SHP77 (cell line): ENCODE measurements around the gene RIN3.
"Not testable (repeated sequence)": the region's sequence is repeated elsewhere in the genome, so short reads cannot be mapped to it uniquely, and the experiment has no call there.

Experiments
- DNase-seq, 2 experiments: peaks; one replicate each; lab custom pipeline; 2025; lab: John Stamatoyannopoulos, UW

RIN3 gene

GRCh38 chr14:92627707-92628215 lies 114.2 kb downstream of the RIN3 start:
- no peak for DNase-seq

GRCh38 chr14:92628636-92629035 lies 115.1 kb downstream of the RIN3 start:
- DNase-seq = no peak

DNA sequence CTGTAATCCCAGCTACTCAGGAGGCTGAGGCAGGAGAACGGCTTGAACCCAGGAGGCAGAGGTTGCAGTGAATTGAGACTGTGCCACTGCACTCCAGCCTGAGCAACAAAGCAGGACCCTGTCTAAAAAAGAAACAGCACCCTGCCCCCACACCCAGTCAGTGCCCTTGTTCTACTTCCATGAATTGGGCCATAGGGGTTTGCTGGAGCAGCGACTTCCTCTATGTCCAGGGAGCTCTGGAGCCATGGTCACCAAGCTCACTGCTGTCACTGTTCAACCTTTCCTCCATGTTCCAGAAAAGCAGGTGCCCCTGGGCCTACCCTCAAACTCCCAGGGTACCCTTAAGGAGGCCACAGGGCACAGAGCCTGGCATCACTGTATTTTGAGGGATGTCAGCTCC lies 116.8 kb downstream of the RIN3 start:
- no peak for DNase-seq

- no peak for DNase-seq
These were observed 117.5 kb downstream of the RIN3 start for GRCh38 chr14:92631098-92631497.

- DNase-seq = no peak
These were observed 119.1 kb downstream of the RIN3 start for GRCh38 chr14:92632546-92633273.

DNA sequence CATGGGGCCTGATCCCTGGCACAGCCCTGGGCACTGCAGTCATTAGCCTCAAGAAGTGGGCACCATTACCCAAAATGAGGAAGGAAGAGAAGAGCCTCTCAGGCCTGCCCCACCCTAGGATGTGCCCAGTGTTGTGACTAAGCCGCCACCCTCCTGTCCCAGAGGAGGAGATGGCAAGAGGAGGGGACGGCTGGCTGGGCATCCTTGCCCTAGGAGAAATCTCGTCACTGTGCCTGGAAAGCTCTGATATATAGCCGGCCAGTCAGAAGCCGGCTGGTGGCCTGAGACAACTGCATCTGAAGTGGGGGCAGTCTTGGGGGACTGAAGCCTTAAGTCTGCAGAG lies 119.7 kb downstream of the RIN3 start:
- DNase-seq = no peak

- DNase-seq = no peak
These were observed 120.1 kb downstream of the RIN3 start for GRCh38 chr14:92633724-92634123.

DNA sequence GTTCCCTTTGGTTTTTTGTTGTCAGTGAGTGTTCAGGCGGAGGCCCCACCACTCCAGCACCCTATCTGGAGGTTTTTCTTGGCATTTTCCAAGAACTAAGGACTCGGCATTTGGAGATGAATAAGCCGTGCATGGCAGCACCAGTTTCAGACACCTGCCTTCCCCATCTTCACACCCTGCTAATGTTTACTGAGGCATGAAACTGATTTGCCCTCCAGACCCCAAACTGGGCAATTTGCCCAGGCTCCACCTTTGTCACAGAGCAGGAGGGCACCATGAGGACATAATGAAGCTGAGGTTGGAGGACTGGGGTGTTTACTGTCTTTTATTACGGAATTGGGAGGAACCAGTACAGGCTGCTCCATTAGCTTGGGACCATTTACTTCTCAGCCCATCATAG lies 121.5 kb downstream of the RIN3 start:
- DNase-seq = peak in 1 of 2 experiments; percentile 5

GRCh38 chr14:92635896-92636295 lies 122.3 kb downstream of the RIN3 start:
- DNase-seq = no peak

DNA sequence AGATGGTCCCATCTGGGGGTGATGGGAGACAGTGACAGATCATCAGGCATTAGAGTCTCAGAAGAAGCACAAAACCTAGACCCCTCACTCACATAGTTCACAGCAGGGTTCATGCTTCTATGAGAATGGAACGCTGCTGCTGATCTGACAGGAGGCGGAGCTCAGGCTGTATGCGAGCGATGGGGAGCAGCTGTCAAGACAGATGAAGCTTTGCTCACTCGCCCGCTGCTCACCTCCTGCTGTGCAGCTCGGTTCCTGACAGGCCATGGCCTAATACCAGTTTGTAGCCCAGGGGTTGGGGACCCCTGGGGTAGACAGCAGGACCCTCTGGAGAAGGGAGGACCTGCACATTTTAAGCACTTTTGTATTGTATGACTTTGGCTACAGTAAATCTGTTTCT lies 123.6 kb downstream of the RIN3 start:
- DNase-seq = peak in 1 of 2 experiments; percentile 1

- DNase-seq = no peak
These were observed 124.3 kb downstream of the RIN3 start for GRCh38 chr14:92637864-92638263.

DNA sequence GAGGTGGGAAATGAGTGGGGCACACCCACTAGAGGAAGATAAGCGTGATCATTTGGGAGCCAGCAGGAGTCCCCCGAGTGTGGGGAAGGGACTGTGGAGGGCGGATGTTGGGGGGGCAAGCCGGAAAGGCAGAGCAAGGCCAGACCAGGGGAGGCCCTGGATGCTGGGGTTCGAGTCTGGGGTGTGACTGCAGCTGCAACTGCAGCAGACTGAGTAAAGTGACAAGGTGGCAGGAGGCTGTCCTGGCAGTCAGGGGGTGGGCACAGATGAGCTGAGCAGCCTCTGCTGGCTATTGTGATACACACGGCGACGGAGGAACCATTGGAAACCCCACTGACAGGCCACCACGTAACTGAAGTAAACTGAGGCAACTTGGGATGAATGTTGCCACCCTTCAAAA lies 124.7 kb downstream of the RIN3 start:
- no peak for DNase-seq

GRCh38 chr14:92638904-92639303 lies 125.3 kb downstream of the RIN3 start:
- DNase-seq = no peak

DNA sequence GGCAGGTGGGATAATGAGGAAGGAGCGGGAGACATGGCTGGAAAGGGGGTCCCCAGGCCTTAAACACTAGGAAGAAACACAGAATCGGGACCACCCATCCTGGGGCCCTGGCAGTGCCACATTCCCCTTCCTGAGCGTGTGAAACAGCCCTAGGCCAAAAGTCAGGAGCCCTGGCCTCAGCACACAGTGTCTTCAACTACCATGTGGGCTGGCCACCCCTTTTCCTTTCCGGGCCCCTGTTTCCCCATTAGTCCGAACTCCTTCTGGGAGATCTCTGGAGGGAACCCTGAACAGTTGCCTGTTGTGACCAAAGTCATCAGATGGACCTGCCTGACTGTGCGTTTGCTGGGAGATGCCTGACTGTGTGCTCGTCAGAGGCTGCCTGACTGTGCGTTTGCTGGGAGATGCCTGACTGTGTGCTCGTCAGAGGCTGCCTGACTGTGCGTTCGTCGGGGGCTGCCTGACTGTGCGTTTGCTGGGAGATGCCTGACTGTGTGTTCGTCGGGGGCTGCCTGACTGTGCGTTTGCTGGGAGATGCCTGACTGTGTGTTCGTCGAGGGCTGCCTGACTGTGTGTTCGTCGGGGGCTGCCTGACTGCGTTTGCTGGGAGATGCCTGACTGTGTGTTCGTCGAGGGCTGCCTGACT lies 126.0 kb downstream of the RIN3 start:
- DNase-seq = not testable (repeated sequence)

- DNase-seq = no peak
These were observed 127.7 kb downstream of the RIN3 start for GRCh38 chr14:92641306-92641705.

DNA sequence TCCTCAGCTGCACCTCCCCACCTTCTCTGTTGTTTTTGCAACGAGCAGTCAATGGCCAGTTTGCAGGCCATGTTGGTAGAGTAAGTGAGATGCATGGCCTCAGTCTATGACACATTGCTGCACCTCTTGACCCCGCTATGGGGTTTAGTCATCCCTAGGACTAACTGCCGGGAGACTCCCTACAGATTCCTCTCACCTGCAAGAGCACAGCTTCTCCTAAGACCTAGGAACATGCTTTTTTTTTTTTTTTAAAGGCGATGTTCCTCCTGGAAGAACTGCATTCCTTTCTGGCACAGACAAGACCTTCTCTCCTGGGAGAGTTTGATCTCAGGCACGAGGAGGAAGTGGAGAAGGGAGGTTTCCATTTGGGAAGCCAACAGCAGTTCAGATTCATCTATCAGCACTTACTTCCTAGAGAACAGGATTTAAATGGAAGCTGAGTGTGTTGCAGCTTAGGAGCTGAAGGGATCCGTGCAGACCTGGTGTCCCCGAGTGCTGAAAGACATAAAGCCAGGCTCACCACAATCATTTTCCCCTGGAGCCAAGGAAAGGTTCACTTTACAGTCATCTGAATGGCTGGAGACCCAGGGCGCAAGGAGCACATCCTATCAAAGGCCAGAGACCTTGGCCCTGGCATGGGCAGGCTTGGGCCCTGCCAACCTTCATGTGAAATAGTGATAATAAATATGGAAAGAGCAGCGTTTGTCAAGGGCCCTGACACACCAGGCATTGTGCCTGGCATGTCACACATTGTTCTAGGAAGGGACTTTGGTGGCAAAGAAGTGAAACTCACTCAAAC lies 130.8 kb downstream of the RIN3 start:
- no peak for DNase-seq

- no peak for DNase-seq
These were observed 131.5 kb downstream of the RIN3 start for GRCh38 chr14:92644970-92645515.

GRCh38 chr14:92645841-92646478 lies 132.4 kb downstream of the RIN3 start:
- DNase-seq = no peak

GRCh38 chr14:92646952-92647796 lies 133.6 kb downstream of the RIN3 start:
- DNase-seq = no peak

GRCh38 chr14:92647797-92648279 lies 134.3 kb downstream of the RIN3 start:
- DNase-seq = no peak

- DNase-seq = no peak
These were observed 135.5 kb downstream of the RIN3 start for GRCh38 chr14:92649066-92649465.
